Measurements from ENCODE around the gene GAS2L1. TPM values are rescaled to one million over a fixed set of nuclear protein-coding genes. Genes with fewer than 3 reads are reported as not detected.
A peak's percentile ranks its signal among the peaks of the same experiment; 100 is the strongest.

Gene GAS2L1
- total and polyA plus RNA-seq, 2 experiments from 2014 or later, result 5.2 to 9.5 TPM

DNA sequence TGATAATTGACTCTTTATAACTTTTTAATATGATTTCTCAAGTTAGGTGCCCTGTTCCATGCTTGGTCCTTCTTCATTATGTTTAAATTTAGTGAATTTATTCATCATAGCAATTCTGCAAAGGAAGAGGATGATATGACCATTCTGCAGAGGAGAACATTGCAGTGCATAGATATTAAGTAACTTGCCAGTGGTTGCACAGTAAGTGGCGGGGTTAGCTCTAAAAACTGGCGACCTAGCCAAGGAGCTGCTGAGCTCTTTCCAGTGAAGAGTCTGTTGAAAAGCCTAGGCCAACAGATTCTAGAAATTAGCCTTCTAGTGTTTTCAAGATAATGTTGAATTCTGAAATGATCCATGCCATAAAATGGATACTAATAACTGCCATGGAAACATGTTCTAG, 33.8 kb upstream of the GAS2L1 start:
- ATAC-seq (no peak), DNase-seq (ENCODE audit: low spot score) (no peak)
- Histone ChIP-seq H3K27ac (ENCODE audit: low read depth) (no peak overlapping the region), H3K79me2 (replicated peaks; ENCODE audit: insufficient read depth) (peaks cover 98% of the 10 kb centered on the region), H3K4me3 (0 out of 2 replicates have a peak overlapping the region, but pooled peaks have one; percentile 5), H3K4me1 (ENCODE audit: insufficient read depth) (peaks cover 24% of the 10 kb centered on the region), H4K20me1 (replicated peaks; ENCODE audit: insufficient read depth) (peaks cover 78% of the 10 kb centered on the region), H3K27me3 (ENCODE audit: insufficient read depth) (no peaks in the 10 kb centered on the region), H3K4me2 (no peak overlapping the region), H3F3A (replicated peaks; ENCODE audit: low read depth) (peaks cover 7% of the 10 kb centered on the region), H3K36me3 (ENCODE audit: insufficient read depth) (peaks cover 61% of the 10 kb centered on the region), H2AFZ (no peak overlapping the region), H3K9me2 (ENCODE audit: insufficient read depth) (no peaks in the 10 kb centered on the region)
- Mint-ChIP-seq H3K36me3 (ENCODE audit: low read depth) (peaks cover 92% of the 10 kb centered on the region), H3K4me3 (no peak overlapping the region), H3K9me3 (no peaks in the 10 kb centered on the region), H3K27me3 (ENCODE audit: insufficient read depth, low read depth, poor library complexity) (peaks cover 15% of the 10 kb centered on the region), H3K27ac (no peak overlapping the region), H3K4me1 (peaks cover 30% of the 10 kb centered on the region)
- TF ChIP-seq, protein P1, sequence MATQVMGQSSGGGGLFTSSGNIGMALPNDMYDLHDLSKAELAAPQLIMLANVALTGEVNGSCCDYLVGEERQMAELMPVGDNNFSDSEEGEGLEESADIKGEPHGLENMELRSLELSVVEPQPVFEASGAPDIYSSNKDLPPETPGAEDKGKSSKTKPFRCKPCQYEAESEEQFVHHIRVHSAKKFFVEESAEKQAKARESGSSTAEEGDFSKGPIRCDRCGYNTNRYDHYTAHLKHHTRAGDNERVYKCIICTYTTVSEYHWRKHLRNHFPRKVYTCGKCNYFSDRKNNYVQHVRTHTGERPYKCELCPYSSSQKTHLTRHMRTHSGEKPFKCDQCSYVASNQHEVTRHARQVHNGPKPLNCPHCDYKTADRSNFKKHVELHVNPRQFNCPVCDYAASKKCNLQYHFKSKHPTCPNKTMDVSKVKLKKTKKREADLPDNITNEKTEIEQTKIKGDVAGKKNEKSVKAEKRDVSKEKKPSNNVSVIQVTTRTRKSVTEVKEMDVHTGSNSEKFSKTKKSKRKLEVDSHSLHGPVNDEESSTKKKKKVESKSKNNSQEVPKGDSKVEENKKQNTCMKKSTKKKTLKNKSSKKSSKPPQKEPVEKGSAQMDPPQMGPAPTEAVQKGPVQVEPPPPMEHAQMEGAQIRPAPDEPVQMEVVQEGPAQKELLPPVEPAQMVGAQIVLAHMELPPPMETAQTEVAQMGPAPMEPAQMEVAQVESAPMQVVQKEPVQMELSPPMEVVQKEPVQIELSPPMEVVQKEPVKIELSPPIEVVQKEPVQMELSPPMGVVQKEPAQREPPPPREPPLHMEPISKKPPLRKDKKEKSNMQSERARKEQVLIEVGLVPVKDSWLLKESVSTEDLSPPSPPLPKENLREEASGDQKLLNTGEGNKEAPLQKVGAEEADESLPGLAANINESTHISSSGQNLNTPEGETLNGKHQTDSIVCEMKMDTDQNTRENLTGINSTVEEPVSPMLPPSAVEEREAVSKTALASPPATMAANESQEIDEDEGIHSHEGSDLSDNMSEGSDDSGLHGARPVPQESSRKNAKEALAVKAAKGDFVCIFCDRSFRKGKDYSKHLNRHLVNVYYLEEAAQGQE (IDR thresholded peaks at IDR 0.05; ENCODE audit: unreplicated experiment), result no peak
- TF ChIP-seq, protein P2, sequence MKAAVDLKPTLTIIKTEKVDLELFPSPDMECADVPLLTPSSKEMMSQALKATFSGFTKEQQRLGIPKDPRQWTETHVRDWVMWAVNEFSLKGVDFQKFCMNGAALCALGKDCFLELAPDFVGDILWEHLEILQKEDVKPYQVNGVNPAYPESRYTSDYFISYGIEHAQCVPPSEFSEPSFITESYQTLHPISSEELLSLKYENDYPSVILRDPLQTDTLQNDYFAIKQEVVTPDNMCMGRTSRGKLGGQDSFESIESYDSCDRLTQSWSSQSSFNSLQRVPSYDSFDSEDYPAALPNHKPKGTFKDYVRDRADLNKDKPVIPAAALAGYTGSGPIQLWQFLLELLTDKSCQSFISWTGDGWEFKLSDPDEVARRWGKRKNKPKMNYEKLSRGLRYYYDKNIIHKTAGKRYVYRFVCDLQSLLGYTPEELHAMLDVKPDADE (IDR thresholded peaks at IDR 0.05), result no peak
- no peak for TF ChIP-seq EZH2phosphoT487 (IDR thresholded peaks at IDR 0.05; ENCODE audit: unreplicated experiment)
- no peak for TF ChIP-seq CREB1 (CRISPR knock-in tag; IDR thresholded peaks at IDR 0.05; ENCODE audit: low read depth)
- no peak for TF ChIP-seq ZNF331 (CRISPR knock-in tag; IDR thresholded peaks at IDR 0.05; ENCODE audit: low read depth)
- no peak for TF ChIP-seq CTCF (conservative IDR thresholded peaks at IDR 0.05; ENCODE audit: low read depth in 2 of 2)
- TF ChIP-seq, protein P3, sequence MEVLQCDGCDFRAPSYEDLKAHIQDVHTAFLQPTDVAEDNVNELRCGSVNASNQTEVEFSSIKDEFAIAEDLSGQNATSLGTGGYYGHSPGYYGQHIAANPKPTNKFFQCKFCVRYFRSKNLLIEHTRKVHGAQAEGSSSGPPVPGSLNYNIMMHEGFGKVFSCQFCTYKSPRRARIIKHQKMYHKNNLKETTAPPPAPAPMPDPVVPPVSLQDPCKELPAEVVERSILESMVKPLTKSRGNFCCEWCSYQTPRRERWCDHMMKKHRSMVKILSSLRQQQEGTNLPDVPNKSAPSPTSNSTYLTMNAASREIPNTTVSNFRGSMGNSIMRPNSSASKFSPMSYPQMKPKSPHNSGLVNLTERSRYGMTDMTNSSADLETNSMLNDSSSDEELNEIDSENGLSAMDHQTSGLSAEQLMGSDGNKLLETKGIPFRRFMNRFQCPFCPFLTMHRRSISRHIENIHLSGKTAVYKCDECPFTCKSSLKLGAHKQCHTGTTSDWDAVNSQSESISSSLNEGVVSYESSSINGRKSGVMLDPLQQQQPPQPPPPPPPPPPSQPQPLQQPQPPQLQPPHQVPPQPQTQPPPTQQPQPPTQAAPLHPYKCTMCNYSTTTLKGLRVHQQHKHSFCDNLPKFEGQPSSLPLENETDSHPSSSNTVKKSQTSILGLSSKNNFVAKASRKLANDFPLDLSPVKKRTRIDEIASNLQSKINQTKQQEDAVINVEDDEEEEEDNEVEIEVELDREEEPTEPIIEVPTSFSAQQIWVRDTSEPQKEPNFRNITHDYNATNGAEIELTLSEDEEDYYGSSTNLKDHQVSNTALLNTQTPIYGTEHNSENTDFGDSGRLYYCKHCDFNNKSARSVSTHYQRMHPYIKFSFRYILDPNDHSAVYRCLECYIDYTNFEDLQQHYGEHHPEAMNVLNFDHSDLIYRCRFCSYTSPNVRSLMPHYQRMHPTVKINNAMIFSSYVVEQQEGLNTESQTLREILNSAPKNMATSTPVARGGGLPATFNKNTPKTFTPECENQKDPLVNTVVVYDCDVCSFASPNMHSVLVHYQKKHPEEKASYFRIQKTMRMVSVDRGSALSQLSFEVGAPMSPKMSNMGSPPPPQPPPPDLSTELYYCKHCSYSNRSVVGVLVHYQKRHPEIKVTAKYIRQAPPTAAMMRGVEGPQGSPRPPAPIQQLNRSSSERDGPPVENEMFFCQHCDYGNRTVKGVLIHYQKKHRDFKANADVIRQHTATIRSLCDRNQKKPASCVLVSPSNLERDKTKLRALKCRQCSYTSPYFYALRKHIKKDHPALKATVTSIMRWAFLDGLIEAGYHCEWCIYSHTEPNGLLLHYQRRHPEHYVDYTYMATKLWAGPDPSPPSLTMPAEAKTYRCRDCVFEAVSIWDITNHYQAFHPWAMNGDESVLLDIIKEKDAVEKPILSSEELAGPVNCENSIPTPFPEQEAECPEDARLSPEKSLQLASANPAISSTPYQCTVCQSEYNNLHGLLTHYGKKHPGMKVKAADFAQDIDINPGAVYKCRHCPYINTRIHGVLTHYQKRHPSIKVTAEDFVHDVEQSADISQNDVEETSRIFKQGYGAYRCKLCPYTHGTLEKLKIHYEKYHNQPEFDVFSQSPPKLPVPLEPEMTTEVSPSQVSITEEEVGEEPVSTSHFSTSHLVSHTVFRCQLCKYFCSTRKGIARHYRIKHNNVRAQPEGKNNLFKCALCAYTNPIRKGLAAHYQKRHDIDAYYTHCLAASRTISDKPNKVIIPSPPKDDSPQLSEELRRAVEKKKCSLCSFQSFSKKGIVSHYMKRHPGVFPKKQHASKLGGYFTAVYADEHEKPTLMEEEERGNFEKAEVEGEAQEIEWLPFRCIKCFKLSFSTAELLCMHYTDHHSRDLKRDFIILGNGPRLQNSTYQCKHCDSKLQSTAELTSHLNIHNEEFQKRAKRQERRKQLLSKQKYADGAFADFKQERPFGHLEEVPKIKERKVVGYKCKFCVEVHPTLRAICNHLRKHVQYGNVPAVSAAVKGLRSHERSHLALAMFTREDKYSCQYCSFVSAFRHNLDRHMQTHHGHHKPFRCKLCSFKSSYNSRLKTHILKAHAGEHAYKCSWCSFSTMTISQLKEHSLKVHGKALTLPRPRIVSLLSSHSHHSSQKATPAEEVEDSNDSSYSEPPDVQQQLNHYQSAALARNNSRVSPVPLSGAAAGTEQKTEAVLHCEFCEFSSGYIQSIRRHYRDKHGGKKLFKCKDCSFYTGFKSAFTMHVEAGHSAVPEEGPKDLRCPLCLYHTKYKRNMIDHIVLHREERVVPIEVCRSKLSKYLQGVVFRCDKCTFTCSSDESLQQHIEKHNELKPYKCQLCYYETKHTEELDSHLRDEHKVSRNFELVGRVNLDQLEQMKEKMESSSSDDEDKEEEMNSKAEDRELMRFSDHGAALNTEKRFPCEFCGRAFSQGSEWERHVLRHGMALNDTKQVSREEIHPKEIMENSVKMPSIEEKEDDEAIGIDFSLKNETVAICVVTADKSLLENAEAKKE (CRISPR knock-in tag; IDR thresholded peaks at IDR 0.05), result no peak
- no peak for TF ChIP-seq NANOG (IDR thresholded peaks at IDR 0.05; ENCODE audit: borderline replicate concordance)
- TF ChIP-seq STAT1 (IDR thresholded peaks at IDR 0.05; ENCODE audit: unreplicated experiment), result no peak
- no peak for TF ChIP-seq POLR2AphosphoS5 (IDR thresholded peaks at IDR 0.05; ENCODE audit: low read depth)
- TF ChIP-seq JUNB (IDR thresholded peaks at IDR 0.05; ENCODE audit: unreplicated experiment), result no peak
- TF ChIP-seq ZNF114 (CRISPR knock-in tag; IDR thresholded peaks at IDR 0.05), result no peak

Measured in GM23338 (cell line).